ENCODE measurements around the gene OR51B4. TPM values are rescaled to one million over a fixed set of nuclear protein-coding genes. Genes with fewer than 3 reads are reported as not detected.

The OR51B4 gene
- total and polyA plus RNA-seq, 2 donors (not counting 3 experiments of a cell fraction or from before 2014, with no cell fraction given) = 0.08 TPM; not detected in 1

- BruUV-seq (replicated peaks) = no TSS peak
- Histone ChIP-seq H3K9me3 (replicated peaks; ENCODE audit: control insufficient read depth, insufficient read depth, low read length) (no peaks in the 10 kb centered on the region), H3K4me1 (ENCODE audit: control insufficient read depth, extremely low read depth, insufficient read depth, low read length) (no peaks in the 10 kb centered on the region), H3K36me3 (ENCODE audit: control insufficient read depth in 2 of 2, extremely low read depth in 1 of 2, insufficient read depth in 2 of 2, low read length in 2 of 2) (no peaks in the 10 kb centered on the region), H3K9me1 (replicated peaks; ENCODE audit: control insufficient read depth, extremely low read depth, insufficient read depth, low read length) (no peaks in the 10 kb centered on the region), H4K20me1 (replicated peaks; ENCODE audit: control insufficient read depth, extremely low read depth, insufficient read depth, low read length) (no peaks in the 10 kb centered on the region), H3K79me2 (ENCODE audit: control insufficient read depth, insufficient read depth, low read length) (no peaks in the 10 kb centered on the region), H3K27me3 (ENCODE audit: control insufficient read depth in 2 of 2, insufficient read depth in 2 of 2, low read length in 2 of 2) (no peaks in the 10 kb centered on the region), H3K27ac (ENCODE audit: insufficient read depth, low read depth, low read length) (no peak overlapping the region), H3K9ac (replicated peaks; ENCODE audit: extremely low read depth, insufficient read depth, low read length) (no peak overlapping the region), H2AFZ (ENCODE audit: low read depth, low read length) (no peak overlapping the region), H3K4me3 (replicated peaks in 1 of 3; ENCODE audit: insufficient read depth in 1 of 3, low read depth in 1 of 3, low read length in 3 of 3) (no peak overlapping the region), H3K4me2 (ENCODE audit: insufficient read depth, low read length) (no peak overlapping the region)
- ChIA-PET POLR2A (no interaction called here), CTCF (no interaction called here)
- intact Hi-C loops (cut with micrococcal nuclease) = no loop called here
- dilution Hi-C loops (cut with MboI; ENCODE audit: extremely low pct_ligation_motif_present, low sequenced_read_pairs) = no loop called here
- TF ChIP-seq FOS (IDR thresholded peaks at IDR 0.05; ENCODE audit: borderline replicate concordance, insufficient read depth, low read length) = no peak
- no peak for TF ChIP-seq JUN (IDR thresholded peaks at IDR 0.05; ENCODE audit: borderline replicate concordance, insufficient read depth, insufficient read length, low read depth)
- TF ChIP-seq MAX (IDR thresholded peaks at IDR 0.05; ENCODE audit: insufficient read depth, insufficient read length) = no peak
- TF ChIP-seq EZH2 (IDR thresholded peaks at IDR 0.05; ENCODE audit: borderline replicate concordance, low read depth, low read length, severe bottlenecking) = no peak
- no peak for TF ChIP-seq GATA2 (IDR thresholded peaks at IDR 0.05; ENCODE audit: insufficient read depth, insufficient read length, low read depth, low read length)
- no peak for TF ChIP-seq POLR2AphosphoS5 (IDR thresholded peaks at IDR 0.05; ENCODE audit: insufficient read depth, low read depth, low read length)
- TF ChIP-seq POLR2A (IDR thresholded peaks at IDR 0.05; ENCODE audit: low read depth, low read length) = no peak
- TF ChIP-seq MYC (IDR thresholded peaks at IDR 0.05; ENCODE audit: low read depth, low read length) = no peak
- no peak for TF ChIP-seq CTCF (IDR thresholded peaks at IDR 0.05; ENCODE audit: extremely low read depth in 1 of 2, insufficient read depth in 1 of 2, low read depth in 1 of 2, low read length in 2 of 2)
- DNase-seq (ENCODE audit: low read depth, low spot score) = no peak
- FAIRE-seq = no peak
Observed at GRCh38 chr11:5307256-5308019, 5.7 kb upstream of the OR51B4 start.
